ENCODE measurements around the gene BRD3OS.

GRCh38 chr9:134059188-134059641, 33.9 kb downstream of the BRD3OS start:
- no peak for TF ChIP-seq POLR2A (IDR thresholded peaks at IDR 0.05)
- TF ChIP-seq, protein P1, sequence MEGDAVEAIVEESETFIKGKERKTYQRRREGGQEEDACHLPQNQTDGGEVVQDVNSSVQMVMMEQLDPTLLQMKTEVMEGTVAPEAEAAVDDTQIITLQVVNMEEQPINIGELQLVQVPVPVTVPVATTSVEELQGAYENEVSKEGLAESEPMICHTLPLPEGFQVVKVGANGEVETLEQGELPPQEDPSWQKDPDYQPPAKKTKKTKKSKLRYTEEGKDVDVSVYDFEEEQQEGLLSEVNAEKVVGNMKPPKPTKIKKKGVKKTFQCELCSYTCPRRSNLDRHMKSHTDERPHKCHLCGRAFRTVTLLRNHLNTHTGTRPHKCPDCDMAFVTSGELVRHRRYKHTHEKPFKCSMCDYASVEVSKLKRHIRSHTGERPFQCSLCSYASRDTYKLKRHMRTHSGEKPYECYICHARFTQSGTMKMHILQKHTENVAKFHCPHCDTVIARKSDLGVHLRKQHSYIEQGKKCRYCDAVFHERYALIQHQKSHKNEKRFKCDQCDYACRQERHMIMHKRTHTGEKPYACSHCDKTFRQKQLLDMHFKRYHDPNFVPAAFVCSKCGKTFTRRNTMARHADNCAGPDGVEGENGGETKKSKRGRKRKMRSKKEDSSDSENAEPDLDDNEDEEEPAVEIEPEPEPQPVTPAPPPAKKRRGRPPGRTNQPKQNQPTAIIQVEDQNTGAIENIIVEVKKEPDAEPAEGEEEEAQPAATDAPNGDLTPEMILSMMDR (IDR thresholded peaks at IDR 0.05): no peak

All from upper lobe of left lung (tissue), 4 donors.